SU-DHL-6 (cell line): Measurements from ENCODE around the gene INF2.
"Not testable (repeated sequence)": the region's sequence is repeated elsewhere in the genome, so short reads cannot be mapped to it uniquely, and the experiment has no call there.

Experiments
- H2AFZ ChIP-seq: fragments of 200-600 bp; sonication (generic); 2 replicates; pipeline ENCODE4 v1.6.1; 2014; ENCODE audit warnings: low read depth, mild to moderate bottlenecking, moderate library complexity, mixed read lengths, antibody characterized with exemption, low read length; ENCODE audit not compliant: severe bottlenecking
- H3F3A ChIP-seq: fragments of 200-600 bp; shearing (Covaris generic); 2 replicates; pipeline ENCODE4 v1.6.0; 2016; ENCODE audit warnings: antibody characterized with exemption, mild to moderate bottlenecking; ENCODE audit not compliant: insufficient read depth
- H3K27ac ChIP-seq: fragments of 200-600 bp; sonication (generic); 2 replicates; pipeline ENCODE4 v1.5.1; 2016; ENCODE audit warnings: low read depth, mild to moderate bottlenecking, low read length, moderate library complexity, mixed read lengths
- H3K27me3 ChIP-seq: fragments of 200-600 bp; sonication (generic), shearing (Covaris generic); 2 replicates; pipeline ENCODE4 v1.6.0; 2014; ENCODE audit warnings: mild to moderate bottlenecking, low read length
- H3K36me3 ChIP-seq: fragments of 200-600 bp; sonication (generic); 2 replicates; pipeline ENCODE4 v1.6.1; 2014; ENCODE audit warnings: mild to moderate bottlenecking, low read length, mixed read lengths
- H3K4me2 ChIP-seq: fragments of 300-600, 200-600 bp; shearing (Covaris generic), sonication (generic); 2 replicates; pipeline ENCODE4 v1.6.0; 2014; ENCODE audit warnings: low read length, low read depth, mild to moderate bottlenecking; ENCODE audit not compliant: poor library complexity, severe bottlenecking
- H3K4me3 ChIP-seq: fragments of 200-600 bp; sonication (generic); 2 replicates; pipeline ENCODE4 v1.5.1; 2014; ENCODE audit warnings: antibody characterized with exemption, low read length, mild to moderate bottlenecking, mixed read lengths; ENCODE audit not compliant: insufficient read depth, poor library complexity, severe bottlenecking
- H3K79me2 ChIP-seq: fragments of 200-600 bp; sonication (generic); 2 replicates; pipeline ENCODE4 v1.6.1; 2014; ENCODE audit warnings: mild to moderate bottlenecking, low read length, moderate library complexity; ENCODE audit not compliant: insufficient read depth
- H3K9ac ChIP-seq: fragments of 200-600 bp; sonication (generic); 2 replicates; pipeline ENCODE4 v1.7.0; 2014; ENCODE audit warnings: mild to moderate bottlenecking, low read length
- H3K9me2 ChIP-seq: fragments of 200-600 bp; sonication (generic); replicated peaks from 2 replicates; pipeline ENCODE4 v1.6.1; 2014; ENCODE audit warnings: low read length; ENCODE audit not compliant: insufficient read depth
- H3K9me3 ChIP-seq: fragments of 200-600 bp; sonication (generic); 2 replicates; pipeline ENCODE4 v1.6.1; 2014; ENCODE audit warnings: low read length, mixed read lengths; ENCODE audit not compliant: insufficient read depth
- H4K20me1 ChIP-seq: fragments of 200-600 bp; sonication (generic); 2 replicates; pipeline ENCODE4 v1.6.1; 2014; ENCODE audit warnings: low read depth, mild to moderate bottlenecking, antibody characterized with exemption, low read length, moderate library complexity, mixed read lengths
- EZH2phosphoT487 ChIP-seq: fragments of 200-600 bp; sonication (generic), shearing (Covaris generic); conservative IDR thresholded peaks from 2 replicates; pipeline ENCODE4 v1.6.1; 2018; ENCODE audit warnings: mild to moderate bottlenecking, antibody characterized with exemption, low read length, moderate library complexity, mixed read lengths
- TF ChIP-seq, protein P1 (sequence below): fragments of 200-600 bp; sonication (generic); IDR thresholded peaks from one replicate; pipeline ENCODE4 v1.5.1; 2017; ENCODE audit warnings: antibody characterized with exemption, mild to moderate bottlenecking, low read length, moderate library complexity; ENCODE audit not compliant: insufficient read depth, poor library complexity, severe bottlenecking

INF2 gene

DNA sequence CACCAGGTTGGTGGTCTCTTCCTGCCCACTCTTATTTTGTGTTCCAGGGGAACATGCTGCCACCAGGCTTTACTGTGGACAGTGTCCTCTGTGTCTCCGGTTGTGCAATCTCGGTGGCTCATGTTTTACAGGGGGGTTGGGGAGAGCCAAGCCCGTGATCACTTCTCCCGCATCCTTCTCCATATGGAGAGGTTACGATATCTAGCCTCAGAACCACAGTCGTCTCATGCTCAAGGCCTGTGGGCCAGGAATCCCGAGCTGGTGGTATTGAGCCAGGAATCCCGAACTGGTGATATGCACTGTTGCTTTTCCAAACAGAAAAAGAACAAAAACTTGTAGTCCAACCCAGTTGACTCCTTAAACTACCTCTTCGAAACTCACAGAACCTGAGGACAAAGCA, 37.0 kb upstream of the INF2 start:
- H3K27ac ChIP-seq = no peak overlapping the region
- H3F3A ChIP-seq = peaks cover 21% of the 10 kb centered on the region
- no peak overlapping the region for H3K4me3 ChIP-seq
- no peaks in the 10 kb centered on the region for H4K20me1 ChIP-seq
- H3K79me2 ChIP-seq = no peaks in the 10 kb centered on the region
- H3K4me2 ChIP-seq = no peak overlapping the region
- no peaks in the 10 kb centered on the region for H3K9me2 ChIP-seq
- no peak overlapping the region for H2AFZ ChIP-seq
- H3K27me3 ChIP-seq = no peaks in the 10 kb centered on the region
- H3K9ac ChIP-seq = no peak overlapping the region
- H3K36me3 ChIP-seq = no peaks in the 10 kb centered on the region
- H3K9me3 ChIP-seq = peaks cover 17% of the 10 kb centered on the region; the same call in 1 of the 2 replicates
- TF ChIP-seq EZH2phosphoT487 = no peak
- TF ChIP-seq, protein P1, sequence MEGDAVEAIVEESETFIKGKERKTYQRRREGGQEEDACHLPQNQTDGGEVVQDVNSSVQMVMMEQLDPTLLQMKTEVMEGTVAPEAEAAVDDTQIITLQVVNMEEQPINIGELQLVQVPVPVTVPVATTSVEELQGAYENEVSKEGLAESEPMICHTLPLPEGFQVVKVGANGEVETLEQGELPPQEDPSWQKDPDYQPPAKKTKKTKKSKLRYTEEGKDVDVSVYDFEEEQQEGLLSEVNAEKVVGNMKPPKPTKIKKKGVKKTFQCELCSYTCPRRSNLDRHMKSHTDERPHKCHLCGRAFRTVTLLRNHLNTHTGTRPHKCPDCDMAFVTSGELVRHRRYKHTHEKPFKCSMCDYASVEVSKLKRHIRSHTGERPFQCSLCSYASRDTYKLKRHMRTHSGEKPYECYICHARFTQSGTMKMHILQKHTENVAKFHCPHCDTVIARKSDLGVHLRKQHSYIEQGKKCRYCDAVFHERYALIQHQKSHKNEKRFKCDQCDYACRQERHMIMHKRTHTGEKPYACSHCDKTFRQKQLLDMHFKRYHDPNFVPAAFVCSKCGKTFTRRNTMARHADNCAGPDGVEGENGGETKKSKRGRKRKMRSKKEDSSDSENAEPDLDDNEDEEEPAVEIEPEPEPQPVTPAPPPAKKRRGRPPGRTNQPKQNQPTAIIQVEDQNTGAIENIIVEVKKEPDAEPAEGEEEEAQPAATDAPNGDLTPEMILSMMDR = no peak

DNA sequence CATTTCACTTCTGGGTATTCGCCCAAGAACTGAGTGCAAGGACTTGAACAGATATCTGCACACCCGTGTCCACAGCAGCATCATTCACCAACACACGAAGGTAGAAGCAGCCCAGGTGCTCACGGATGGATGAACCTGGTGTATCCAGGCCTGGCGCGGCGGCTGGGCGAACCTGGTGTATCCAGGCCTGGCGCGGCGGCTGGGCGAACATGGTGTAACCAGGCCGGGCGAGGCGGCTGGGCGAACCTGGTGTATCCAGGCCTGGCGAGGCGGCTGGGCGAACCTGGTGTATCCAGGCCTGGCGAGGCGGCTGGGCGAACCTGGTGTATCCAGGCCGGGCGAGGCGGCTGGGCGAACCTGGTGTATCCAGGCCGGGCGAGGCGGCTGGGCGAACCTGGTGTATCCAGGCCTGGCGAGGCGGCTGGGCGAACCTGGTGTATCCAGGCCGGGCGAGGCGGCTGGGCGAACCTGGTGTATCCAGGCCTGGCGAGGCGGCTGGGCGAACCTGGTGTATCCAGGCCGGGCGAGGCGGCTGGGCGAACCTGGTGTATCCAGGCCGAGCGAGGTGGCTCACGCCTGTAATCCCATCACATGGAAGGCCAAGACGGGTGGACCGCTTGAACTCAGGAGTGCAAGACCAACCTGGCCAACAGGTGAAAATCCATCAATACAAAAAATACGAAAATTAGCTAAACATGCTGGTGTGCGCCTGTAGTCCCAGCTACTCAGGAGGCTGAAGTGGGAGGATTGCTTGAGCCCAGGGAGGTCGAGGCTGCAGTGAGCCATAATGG, 36.1 kb upstream of the INF2 start:
- not testable (repeated sequence) for H3K36me3 ChIP-seq, H4K20me1 ChIP-seq, H3K4me3 ChIP-seq, H2AFZ ChIP-seq, H3K4me2 ChIP-seq, H3K27ac ChIP-seq, H3K9ac ChIP-seq, H3K9me2 ChIP-seq, H3K27me3 ChIP-seq, H3K79me2 ChIP-seq
- H3F3A ChIP-seq = peaks cover 31% of the 10 kb centered on the region
- H3K9me3 ChIP-seq = peaks cover 17% of the 10 kb centered on the region; the same call in 1 of the 2 replicates

DNA sequence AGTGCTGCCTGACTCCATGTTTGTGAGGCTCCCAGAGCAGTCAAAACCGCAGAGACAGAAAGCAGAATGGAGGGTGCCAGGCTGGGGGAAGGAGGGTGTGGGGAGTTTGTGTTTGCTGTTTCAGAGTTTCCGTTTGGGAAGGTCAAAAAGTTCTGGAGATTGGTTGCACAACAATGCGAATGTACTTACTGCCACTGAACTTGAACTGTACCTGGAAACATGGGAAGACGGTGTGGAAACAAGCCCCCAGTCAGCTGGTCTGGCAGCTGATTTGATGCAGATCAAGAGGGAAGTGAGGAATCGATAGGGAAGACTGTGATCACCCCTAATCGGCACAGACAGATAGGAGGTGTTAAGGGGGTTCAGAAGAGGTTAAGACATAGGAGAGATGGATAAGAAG, 35.3 kb upstream of the INF2 start:
- Histone ChIP-seq H3K79me2 (no peaks in the 10 kb centered on the region), H3F3A (peaks cover 38% of the 10 kb centered on the region), H3K27ac (no peak overlapping the region), H3K4me2 (no peak overlapping the region), H3K9me2 (no peaks in the 10 kb centered on the region), H2AFZ (no peak overlapping the region), H3K9me3 (peaks cover 17% of the 10 kb centered on the region; the same call in 1 of the 2 replicates), H3K27me3 (no peaks in the 10 kb centered on the region), H3K36me3 (no peaks in the 10 kb centered on the region), H3K4me3 (no peak overlapping the region), H3K9ac (no peak overlapping the region), H4K20me1 (no peaks in the 10 kb centered on the region)
- TF ChIP-seq, protein P1 = no peak
- TF ChIP-seq EZH2phosphoT487 = no peak

DNA sequence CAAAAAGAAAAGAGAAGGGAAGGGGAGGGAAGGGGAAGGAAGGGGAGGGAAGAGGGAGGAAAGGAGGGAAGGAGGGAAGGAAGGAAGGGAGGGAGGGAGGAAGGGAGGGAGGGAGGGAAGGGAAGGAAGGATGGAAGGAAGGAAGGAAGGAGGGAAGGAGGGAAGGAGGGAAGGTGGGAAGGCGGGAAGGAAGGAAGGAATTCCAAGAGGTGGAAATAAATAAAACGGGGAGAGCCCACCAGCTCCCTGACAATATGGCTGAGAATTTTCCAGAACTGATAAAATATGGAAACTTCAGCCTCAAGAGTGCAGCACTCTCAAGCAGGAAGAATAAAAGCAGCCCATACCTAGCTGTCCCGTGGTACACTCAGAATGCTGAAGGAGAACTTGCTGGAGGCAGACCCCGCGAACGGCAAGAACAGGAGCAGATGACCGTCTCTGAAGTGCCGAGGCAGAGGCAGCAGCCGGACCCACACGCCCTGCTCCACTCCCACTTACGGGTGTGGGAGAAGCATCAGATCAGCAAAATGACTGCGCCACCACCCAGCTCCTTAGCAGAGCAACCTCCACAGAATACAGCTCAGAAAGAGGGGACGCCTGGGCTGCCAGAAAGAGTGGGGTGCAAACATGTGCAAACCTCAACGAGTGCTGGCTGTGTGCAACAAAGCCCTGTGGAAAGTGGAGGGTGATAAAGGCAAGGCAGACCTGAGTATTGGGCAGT, 34.1 kb upstream of the INF2 start:
- Histone ChIP-seq H3K27me3 (no peaks in the 10 kb centered on the region), H2AFZ (no peak overlapping the region), H3K79me2 (no peaks in the 10 kb centered on the region), H3K9me3 (peaks cover 17% of the 10 kb centered on the region; the same call in 1 of the 2 replicates), H3K4me2 (no peak overlapping the region), H3K36me3 (no peaks in the 10 kb centered on the region), H3K4me3 (no peak overlapping the region), H3K27ac (peak overlapping the region; percentile 97), H3K9ac (no peak overlapping the region), H3F3A (peaks cover 50% of the 10 kb centered on the region), H3K9me2 (no peaks in the 10 kb centered on the region), H4K20me1 (no peaks in the 10 kb centered on the region)
- TF ChIP-seq EZH2phosphoT487 = no peak
- TF ChIP-seq, protein P1 = no peak
